Tibial artery (tissue), 4 donors: ENCODE data around the gene ESRRA.

Experiments used
- DNase-seq, 2 donors: peaks; one replicate each; pipeline ENCODE4 v3.0.0-alpha.2; 2019
- H3K27ac ChIP-seq, 2 donors: fragments of 200-600 bp; sonication (generic) in 1 of 2; 1 replicate in 1 of 2; 2 replicates in 1 of 2; pipeline ENCODE4 v1.5.1; 2018 to 2019; ENCODE audit warnings: mild to moderate bottlenecking in 1 of 2
- H3K27me3 ChIP-seq, 2 donors: fragments of 200-600 bp; sonication (generic) in 1 of 2; one replicate each; pipeline versions ENCODE4 v1.5.1 to v1.6.0; 2016 to 2019
- H3K36me3 ChIP-seq, 3 donors: fragments of 200-600 bp; sonication (generic) in 2 of 3; one replicate each; pipeline ENCODE4 v1.5.1; 2016 to 2019; ENCODE audit warnings: mild to moderate bottlenecking in 2 of 3
- H3K4me1 ChIP-seq, 4 donors: fragments of 200-600 bp; sonication (generic) in 2 of 4; 1 replicate in 3 of 4; 2 replicates in 1 of 4; pipeline ENCODE4 v1.5.1; 2016 to 2019
- H3K4me3 ChIP-seq, 2 donors: fragments of 200-600 bp; sonication (generic) in 1 of 2; 1 replicate in 1 of 2; 2 replicates in 1 of 2; pipeline ENCODE4 v1.5.1; 2018 to 2019; ENCODE audit warnings: mild to moderate bottlenecking in 2 of 2
- H3K9me3 ChIP-seq, 3 donors: fragments of 200-600 bp; sonication (generic) in 1 of 3; one replicate each; pipeline ENCODE4 v1.5.1; 2016 to 2019
- intact Hi-C: fragments of 100-400 bp; cut with DNase I; formaldehyde crosslinking; loops from one replicate; pipeline ENCODE4 v1.15.0; 2023; ENCODE audit warnings: low total_unique reads
- TF ChIP-seq, protein P1 (sequence below), 2 experiments: fragments of 200-600 bp in 1 of 2; fragments of 450-650 bp in 1 of 2; IDR thresholded peaks; one replicate each; pipeline ENCODE4 v1.5.1; 2017 to 2019; ENCODE audit warnings: antibody characterized with exemption in 2 of 2, mild to moderate bottlenecking in 1 of 2, moderate library complexity in 1 of 2

ESRRA gene

DNA sequence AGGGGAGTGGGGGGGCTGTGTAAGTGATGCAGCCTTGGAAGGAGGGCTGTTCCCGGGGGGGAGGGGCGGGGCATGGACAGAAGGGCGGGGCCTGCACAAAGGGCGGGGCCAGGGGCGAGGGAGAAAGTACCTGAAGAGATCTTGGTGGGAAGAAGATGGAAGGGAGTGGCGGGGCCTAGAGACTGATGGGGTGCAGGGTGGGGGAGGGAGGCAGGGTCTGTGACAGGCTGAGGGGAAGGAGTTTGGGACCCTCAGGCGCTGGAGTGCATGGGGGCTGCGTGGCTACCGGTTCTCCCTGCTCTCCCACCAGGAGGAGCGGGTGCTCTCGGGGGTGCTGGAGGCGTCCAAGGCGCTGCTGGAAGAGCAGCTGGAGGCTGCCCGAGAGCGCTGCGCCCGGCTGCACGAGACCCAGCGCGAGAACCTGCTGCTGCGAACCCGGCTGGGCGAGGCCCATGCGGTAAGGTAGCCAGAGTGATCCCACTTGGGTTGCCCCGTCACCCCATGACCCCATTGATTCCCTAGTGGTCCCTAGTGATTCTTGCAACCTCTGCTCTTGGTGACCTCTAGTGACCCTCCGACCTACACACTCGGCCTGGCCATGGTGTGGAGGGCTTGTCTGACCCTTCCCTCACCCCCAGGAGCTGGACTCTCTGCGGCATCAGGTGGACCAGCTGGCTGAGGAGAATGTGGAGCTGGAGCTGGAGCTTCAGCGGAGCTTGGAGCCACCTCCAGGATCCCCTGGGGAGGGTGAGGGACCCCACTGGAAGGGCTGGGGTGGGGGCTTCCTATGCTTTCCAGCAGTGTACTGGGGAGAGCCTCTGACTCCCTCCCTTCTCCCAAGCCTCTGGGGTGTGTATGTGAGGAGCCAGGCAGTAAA is 37.8 kb downstream of the ESRRA start:
- intact Hi-C loops: no loop called here
- no peaks in the 10 kb centered on the region for H3K36me3 ChIP-seq
- no peaks in the 10 kb centered on the region for H3K9me3 ChIP-seq
- peak overlapping the region; percentile 41 for H3K4me3 ChIP-seq
- no peaks in the 10 kb centered on the region for H3K27me3 ChIP-seq
- TF ChIP-seq, protein P1, sequence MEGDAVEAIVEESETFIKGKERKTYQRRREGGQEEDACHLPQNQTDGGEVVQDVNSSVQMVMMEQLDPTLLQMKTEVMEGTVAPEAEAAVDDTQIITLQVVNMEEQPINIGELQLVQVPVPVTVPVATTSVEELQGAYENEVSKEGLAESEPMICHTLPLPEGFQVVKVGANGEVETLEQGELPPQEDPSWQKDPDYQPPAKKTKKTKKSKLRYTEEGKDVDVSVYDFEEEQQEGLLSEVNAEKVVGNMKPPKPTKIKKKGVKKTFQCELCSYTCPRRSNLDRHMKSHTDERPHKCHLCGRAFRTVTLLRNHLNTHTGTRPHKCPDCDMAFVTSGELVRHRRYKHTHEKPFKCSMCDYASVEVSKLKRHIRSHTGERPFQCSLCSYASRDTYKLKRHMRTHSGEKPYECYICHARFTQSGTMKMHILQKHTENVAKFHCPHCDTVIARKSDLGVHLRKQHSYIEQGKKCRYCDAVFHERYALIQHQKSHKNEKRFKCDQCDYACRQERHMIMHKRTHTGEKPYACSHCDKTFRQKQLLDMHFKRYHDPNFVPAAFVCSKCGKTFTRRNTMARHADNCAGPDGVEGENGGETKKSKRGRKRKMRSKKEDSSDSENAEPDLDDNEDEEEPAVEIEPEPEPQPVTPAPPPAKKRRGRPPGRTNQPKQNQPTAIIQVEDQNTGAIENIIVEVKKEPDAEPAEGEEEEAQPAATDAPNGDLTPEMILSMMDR (IDR thresholded peaks at IDR 0.05): no peak
- H3K27ac ChIP-seq: peak overlapping the region; percentile 68 to 85
- peaks cover 0 to 24% (median 14%) of the 10 kb centered on the region in 4 donors for H3K4me1 ChIP-seq
- DNase-seq: no peak

DNA sequence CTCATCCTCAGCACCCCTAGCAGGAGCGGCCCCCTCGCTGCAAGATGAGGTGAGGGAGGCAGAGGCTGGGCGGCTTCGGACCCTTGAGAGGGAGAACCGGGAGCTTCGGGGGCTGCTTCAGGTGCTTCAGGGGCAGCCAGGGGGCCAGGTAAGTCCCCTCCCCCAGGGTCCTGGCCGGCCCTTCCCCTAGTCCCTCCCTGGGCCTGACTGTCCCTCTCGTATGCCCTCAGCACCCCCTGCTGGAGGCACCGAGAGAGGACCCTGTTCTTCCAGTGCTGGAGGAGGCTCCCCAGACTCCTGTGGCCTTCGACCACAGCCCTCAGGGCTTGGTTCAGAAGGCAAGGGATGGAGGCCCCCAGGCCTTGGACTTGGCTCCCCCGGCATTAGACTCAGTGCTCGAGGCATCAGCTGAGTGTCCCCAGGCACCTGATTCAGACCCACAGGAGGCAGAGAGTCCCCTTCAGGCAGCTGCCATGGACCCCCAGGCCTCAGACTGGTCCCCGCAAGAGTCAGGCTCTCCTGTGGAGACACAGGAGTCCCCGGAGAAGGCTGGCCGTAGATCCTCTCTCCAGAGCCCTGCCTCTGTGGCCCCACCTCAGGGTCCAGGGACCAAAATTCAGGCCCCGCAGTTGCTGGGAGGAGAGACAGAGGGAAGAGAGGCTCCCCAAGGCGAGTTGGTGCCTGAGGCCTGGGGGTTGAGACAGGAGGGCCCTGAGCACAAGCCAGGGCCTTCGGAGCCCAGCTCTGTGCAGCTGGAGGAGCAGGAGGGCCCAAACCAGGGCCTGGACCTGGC is 38.6 kb downstream of the ESRRA start:
- intact Hi-C loops: no loop called here
- TF ChIP-seq, protein P1 (IDR thresholded peaks at IDR 0.05): no peak
- Histone ChIP-seq H3K36me3 (no peaks in the 10 kb centered on the region), H3K27me3 (no peaks in the 10 kb centered on the region), H3K27ac (no peak overlapping the region), H3K4me3 (no peak overlapping the region), H3K4me1 (peaks cover 0 to 29% (median 14%) of the 10 kb centered on the region in 4 donors), H3K9me3 (no peaks in the 10 kb centered on the region)
- no peak for DNase-seq

DNA sequence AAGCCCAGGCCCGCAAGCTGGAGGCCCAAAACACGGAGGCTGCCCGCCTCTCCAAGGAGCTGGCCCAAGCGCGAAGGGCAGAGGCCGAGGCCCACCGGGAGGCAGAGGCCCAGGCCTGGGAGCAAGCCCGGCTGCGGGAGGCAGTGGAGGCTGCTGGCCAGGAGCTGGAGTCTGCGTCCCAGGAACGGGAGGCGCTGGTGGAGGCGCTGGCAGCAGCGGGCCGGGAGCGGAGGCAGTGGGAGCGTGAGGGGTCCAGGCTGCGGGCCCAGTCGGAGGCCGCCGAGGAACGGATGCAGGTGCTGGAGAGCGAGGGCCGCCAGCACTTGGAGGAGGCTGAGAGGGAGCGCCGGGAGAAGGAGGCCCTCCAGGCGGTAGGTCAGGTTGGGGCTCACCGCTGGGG is 39.5 kb downstream of the ESRRA start:
- H3K4me3 ChIP-seq: no peak overlapping the region
- intact Hi-C loops: no loop called here
- no peak for DNase-seq
- no peaks in the 10 kb centered on the region for H3K27me3 ChIP-seq
- TF ChIP-seq, protein P1 (IDR thresholded peaks at IDR 0.05): no peak
- H3K4me1 ChIP-seq: peaks cover 0 to 29% (median 14%) of the 10 kb centered on the region in 4 donors
- H3K27ac ChIP-seq: no peak overlapping the region
- H3K36me3 ChIP-seq: no peaks in the 10 kb centered on the region
- no peaks in the 10 kb centered on the region for H3K9me3 ChIP-seq

DNA sequence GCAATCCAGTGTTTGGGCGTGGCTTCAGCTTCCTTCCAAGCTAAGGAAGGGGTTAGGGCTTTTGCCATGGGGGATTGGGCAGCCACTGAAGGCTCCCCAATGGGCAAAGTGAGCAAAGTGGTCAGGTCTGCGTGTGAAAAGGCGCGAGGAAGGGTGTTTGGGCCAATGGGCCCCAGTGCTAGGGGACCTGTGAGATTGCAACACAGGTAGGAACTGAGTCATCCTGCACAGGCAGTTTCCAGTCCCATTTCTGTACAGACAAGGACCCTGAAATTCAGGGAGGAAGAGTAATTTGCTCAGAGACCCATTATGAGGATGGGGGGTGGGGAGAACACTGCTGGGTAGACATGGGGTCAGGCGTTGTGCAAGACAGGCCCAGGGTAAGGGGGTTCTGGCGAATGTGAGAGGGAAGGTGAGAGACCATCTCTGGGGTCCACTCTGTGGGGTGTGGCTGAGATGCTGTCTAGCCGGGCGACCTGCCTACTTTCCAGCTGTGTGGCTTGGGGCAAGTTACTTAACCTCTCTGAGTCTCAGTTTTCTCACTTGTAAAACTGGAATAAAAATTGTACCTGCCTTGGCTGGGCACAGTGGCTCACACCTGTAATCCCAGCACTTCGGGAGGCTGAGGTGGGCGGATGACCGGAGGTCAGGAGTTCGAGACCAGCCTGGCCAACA is 42.0 kb downstream of the ESRRA start:
- TF ChIP-seq, protein P1 (IDR thresholded peaks at IDR 0.05): no peak
- H3K36me3 ChIP-seq: no peaks in the 10 kb centered on the region
- H3K9me3 ChIP-seq: no peaks in the 10 kb centered on the region
- peaks cover 0 to 21% (median 8%) of the 10 kb centered on the region in 4 donors for H3K4me1 ChIP-seq
- H3K27me3 ChIP-seq: no peaks in the 10 kb centered on the region
- H3K27ac ChIP-seq: no peak overlapping the region
- no peak for DNase-seq
- no peak overlapping the region for H3K4me3 ChIP-seq
- intact Hi-C loops: no loop called here

DNA sequence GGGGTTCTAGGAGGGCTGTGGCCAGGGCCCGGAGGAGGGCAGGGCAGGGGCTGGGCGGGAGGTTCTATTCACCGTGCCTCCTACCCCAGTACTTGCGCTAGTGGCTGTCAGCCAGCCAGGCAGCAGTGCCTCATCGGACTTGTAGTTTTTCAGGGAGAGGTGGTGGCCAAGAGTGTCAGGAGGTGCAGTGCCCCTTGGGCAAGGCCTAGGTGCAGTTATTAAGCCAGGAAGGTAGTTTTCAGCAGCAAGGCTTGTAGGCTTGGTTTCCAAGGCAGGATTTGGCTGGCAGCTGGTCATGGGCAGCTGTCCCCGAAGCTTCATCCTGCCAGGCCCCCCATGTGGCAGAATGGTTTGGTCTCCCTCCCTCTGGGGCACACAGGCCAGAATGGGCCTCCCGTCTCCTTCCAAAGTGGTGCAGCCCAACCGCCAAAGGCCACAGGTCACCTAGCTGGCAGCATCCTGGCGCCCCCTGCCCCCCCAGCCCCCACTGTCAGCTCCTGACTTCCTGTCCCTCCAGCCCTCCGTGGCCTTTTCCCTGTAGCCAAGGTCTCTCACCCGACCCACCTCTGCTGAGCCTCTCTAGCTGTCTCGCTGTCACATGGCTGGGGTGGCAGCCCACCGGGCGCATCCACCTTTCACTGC is 43.2 kb downstream of the ESRRA start:
- DNase-seq: no peak
- peaks cover 0 to 10% (median 0%) of the 10 kb centered on the region in 4 donors for H3K4me1 ChIP-seq

More for the DNA sequence above, 43.2 kb downstream of the ESRRA start:
- no peak overlapping the region for H3K27ac ChIP-seq
- no peaks in the 10 kb centered on the region for H3K27me3 ChIP-seq
- H3K9me3 ChIP-seq: no peaks in the 10 kb centered on the region
- no peaks in the 10 kb centered on the region for H3K36me3 ChIP-seq
- intact Hi-C loops: no loop called here
- no peak overlapping the region for H3K4me3 ChIP-seq
- TF ChIP-seq, protein P1 (IDR thresholded peaks at IDR 0.05): no peak
